GM21515 (cell line): Measurements from ENCODE around the gene ABCA3.
"Not testable (repeated sequence)": the region's sequence is repeated elsewhere in the genome, so short reads cannot be mapped to it uniquely, and the experiment has no call there.

Experiments used
- ATAC-seq: cut with Tn5 transposase; IDR thresholded peaks from one replicate; pipeline ENCODE4 v1.9.1; 2021; ENCODE audit not compliant: unreplicated experiment

The ABCA3 gene

DNA sequence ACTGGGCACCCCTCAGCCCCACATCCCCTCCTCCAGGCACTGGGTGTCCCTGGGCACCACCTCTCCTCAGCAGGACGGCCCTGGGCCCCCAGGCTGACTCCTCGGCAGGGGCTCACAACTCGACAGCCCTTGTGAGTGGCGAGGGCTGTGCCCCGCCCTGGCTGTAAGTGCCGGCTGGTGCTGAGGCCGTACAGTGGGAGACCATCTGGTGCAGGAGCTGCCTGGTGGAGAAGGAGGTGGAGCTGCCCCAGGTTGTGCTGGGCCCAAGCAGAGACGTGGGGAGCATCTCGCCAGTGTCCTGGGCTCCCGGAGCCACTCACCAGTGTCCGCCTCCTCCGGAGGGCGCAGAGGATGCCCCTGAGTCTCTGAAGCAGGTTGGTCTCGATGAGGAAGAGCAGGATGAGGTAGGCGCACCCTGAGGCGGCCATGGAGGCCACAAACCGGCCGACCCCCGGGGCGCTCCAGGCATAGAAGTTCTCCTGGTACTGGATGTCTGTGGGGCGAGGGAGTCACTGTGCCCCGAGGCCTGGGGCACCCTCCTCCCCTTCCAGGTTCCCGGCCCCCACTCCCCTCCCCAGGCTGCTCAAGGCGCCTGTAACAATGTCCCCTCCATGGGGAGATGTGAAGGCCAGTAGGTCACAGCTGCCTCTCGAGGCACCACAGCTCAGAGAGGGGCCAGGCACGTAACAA lies 57.5 kb downstream of the ABCA3 start:
- no peak for ATAC-seq

DNA sequence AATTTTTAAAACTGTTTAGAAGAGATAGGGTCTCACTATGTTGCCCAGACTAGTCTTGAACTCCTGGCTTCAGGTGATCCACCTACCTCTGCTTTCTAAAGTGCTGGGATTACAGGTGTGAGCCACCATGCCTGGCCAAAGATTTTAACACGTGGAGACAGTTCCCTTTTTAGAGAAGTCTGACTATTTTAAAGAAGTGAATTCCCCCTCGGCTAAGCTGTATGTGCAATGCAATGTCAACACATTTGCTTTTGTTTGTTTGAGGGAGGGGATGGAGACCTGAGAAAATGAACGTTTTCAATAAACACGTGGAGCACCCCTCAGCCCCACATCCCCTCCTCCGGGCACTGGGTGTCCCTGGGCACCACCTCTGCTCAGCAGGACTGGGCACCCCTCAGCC lies 58.3 kb downstream of the ABCA3 start:
- ATAC-seq, result no peak

DNA sequence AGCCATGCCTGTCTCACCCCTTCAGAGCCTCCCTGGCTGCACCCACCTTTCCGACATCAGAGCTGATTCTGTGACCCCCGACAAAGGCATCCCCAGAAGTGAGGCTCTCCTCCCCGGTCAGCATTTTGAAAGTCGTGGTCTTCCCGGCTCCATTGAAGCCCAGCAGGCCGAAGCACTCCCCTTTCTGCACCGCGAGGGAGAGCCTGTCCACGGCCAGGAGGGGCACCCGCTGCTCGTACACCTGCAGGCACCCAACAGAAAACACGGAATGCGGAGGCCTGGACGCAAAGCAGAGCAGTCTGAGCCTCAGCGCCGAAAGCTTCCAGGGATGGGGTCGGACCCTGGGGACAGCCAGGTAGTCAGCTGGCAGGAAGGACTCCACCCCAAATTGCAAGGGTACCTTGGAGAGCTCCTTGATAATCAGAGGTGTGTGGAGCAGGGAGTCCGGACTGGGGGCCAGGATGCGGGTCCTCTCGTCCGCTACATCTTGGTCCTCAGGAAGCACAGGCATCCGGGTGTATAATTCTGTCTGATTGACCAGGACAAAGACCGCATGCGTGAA lies 59.5 kb downstream of the ABCA3 start:
- ATAC-seq, result no peak

DNA sequence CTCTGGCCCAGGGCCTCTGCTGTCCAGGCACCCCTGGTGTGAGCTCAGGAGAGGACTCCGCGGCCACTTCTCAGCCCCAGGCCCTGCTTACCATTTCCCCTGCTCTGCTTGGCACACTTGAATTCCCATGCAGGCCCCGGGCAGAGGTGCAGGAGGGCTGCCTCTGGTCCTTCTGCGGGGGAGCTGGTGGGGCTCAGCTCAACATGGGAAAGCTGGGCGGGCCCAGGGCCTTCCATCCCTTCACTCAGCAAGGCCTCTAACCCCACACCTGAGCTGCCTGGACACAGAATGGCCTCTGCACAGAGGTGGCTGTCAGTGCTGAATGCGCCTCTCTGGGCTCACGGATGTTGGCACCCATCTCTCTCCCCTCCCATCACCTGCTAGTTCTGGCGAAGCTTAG lies 60.1 kb downstream of the ABCA3 start:
- no peak for ATAC-seq

DNA sequence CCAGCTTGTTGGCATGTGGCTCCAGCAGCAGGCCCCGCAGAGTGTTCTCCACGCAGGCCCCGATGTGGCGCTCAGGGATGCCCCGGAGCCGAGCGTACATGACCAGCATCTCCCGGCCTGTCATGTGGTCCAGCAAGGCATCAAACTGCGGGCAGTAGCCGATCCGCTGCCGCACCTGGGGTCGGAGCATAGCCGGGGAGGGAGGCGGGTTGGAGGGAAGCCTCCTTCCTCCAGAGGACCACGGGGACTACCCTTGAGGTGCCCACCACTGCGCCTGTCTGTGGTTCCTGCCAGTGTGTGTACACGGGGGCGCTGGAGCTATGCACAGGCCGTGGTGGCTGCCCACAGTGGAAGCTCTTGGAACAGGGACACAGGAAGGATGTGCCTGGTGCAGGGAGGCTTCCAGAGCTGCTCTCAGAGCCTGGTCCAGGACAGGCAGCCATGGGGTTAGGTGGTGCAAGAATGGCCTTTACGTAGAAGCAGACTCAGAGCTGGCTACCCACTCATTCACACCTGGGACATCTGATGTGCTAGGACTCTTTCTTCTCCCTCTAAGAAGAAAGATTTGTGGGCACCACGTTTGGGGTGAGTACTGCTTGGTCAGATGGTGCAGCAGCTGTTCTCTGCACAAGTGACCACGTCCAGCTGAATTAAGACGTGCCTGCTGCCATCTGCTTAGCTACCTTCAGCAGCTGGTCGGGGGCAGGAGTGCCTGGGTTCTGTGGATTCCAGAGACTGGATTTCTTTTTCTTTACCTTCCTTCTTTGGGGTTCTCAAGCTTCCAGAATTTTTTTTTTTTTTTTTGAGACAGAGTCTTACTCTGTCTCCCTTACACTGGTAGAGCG lies 61.4 kb downstream of the ABCA3 start:
- no peak for ATAC-seq

DNA sequence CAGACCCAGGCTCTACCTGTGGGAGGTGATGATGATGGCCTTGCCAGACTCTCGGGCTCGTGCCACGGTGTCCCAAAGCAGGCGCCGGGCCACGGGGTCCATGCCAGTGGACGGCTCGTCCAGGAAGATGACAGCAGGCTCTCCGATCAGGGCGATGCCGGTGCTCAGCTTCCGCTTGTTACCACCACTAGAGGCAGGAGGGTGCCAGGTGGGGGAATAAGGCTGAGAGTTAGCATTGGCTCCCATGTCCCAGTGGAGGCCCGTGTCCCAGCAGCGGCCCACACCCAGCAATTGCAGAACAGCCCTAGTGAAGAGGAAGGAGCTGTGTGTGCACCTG lies 62.3 kb downstream of the ABCA3 start:
- ATAC-seq, result no peak

DNA sequence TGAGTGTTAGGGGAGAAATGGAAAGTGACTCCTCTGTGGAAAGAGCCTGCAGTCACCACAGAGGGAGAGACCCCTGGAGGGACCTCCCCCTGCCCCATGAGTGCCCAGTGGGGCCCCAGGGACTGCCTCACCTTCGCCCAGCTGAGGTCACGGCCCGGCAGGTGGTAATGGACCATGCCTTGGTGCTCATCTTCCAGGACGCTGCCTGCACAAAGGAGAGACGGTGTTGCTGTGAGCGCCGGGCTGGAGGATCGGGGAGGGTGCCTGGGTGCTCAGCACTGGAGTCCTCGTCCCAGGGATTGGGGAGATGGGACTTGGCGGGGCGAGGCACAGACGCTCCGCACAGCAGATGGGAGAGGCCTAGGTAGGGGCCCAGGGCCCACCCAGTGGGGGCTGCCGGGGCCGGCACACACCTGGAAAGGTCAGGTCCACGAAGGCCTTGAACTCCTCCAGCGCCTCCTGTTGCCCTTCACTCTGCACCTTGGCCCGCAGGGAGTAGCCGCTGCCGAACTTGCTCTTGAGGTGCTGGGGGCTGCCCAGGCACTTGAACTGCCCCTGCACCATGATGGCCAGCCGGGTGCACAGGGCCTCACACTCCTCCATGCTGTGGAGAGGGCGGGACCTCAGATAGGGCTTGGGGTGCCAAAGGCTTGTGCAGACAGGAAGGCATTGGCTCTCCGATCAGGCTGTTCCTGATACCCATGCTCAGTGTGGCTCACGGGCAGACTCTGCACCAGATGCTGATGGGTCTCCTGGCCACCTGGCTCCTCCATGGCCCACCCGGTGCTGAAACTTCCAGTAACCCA lies 62.9 kb downstream of the ABCA3 start:
- ATAC-seq, result no peak

DNA sequence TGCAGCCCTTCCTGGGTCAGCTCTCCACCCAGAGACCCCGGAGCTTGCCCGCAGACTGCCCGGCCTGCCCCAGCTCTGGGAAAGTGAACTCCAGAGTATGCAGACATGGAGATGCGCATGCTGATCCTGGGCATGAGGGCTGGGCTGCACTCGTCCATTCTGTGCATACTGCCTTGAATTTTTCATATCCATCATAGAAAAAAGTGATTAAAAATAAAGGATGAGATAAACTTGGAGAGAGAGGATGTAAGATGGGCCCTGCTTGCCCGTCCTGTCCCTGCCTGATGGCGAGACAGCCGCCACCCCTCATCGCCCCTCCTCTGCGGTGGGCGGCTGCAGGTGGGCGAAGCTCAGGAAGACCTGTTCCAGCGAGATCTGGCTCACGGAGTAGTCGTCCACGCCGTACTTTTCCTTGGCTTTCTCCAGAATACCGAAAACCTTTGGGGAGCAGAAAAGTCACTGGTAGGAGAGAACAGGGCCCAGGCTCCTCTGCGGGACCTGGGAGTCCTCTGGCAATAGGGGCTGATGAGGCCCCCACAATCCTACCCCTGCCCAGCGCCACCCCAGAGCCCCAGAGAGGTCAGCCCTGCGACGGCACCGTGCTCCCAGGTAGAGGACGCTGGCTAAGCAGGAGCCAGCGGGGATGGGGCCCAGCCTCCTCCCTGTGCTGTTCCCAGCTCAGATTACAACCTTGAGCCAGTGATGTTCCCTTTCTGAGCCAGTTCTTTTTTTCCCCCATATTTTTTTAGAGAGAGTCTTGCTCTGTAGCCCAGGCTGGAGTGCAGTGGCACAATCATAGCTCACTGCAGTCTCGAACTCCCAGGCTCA lies 63.9 kb downstream of the ABCA3 start:
- no peak for ATAC-seq

DNA sequence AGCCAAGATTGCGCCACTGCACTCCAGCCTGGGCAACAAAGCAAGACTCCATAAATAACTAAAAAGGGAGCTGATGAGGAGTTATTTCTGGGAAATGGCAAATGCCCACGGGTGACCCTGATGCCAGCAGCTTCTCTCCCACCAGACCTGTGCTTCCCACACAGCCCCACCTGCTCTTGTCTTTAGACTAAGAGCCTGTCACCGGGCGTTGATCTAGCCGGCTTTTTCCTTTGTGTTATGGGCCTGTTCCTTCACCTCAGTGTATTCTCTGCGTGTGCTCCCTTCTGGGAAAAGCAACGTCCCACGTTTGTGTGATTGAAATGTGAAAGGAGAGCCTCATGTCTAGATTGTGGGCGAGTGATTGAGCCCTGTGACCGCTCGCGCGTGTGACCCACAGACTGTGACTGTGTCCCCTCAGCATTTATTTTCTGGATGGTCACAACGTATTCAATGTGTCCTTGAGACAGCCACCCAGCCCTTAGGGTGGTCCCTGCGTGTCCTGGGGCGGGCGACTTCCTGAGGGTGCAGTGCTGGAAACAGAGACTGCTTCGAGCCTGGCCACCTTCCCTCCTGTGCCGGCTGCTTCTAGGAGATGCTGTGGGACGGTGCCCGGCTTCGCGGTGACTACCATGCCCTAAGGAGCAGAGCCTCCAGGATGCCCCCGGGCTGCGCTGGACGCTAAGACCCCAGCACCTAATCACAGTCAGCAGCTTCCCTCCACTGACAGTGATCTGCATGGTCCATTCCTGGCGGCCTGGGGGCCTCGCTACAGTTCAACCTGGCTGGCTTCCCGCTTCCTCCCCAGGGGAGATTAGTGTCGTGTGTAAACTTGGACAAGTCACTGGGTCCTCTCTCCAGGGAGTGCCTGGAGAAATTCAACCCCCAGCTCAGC lies 64.8 kb downstream of the ABCA3 start:
- no peak for ATAC-seq

DNA sequence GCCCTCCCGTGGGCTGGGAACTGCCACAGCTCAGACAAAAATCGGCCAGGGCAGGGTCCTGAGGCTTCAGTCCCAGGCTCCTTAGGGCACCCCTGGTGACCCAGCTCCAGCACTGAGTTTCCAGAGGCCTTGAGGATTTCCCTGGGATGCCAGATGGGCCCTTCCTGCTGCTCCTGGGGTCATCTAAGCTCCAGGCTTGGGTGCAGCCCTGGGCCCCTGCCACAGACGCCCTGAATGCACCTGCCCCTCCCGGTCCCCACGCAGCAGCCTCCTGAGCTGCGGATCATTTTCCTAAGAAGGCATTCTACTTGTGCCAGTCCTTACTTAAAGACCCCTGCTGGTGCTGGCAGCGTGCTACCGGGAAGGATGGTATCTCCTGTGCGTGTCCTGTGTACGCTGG lies 66.6 kb downstream of the ABCA3 start:
- ATAC-seq, result no peak

DNA sequence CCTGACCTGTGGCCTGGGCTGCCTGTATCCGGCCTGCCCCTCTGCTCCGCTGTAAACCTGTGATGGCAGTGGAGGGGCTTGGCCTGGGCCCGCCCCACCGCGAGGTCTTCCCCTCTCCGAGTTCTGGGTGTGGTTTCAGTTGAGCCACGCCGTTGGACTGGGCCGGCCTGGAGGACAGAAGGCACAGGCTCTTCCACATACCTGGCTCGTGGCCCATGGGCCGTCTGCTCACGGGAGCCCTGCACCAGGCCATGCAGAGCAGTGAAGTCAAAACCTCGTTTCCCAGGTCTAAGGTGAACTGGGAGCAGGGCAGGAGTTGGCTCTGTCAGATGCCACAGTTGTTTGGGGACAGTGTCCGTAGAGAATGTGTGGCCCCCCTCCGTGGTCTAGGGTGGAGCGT lies 67.0 kb downstream of the ABCA3 start:
- ATAC-seq, result no peak

DNA sequence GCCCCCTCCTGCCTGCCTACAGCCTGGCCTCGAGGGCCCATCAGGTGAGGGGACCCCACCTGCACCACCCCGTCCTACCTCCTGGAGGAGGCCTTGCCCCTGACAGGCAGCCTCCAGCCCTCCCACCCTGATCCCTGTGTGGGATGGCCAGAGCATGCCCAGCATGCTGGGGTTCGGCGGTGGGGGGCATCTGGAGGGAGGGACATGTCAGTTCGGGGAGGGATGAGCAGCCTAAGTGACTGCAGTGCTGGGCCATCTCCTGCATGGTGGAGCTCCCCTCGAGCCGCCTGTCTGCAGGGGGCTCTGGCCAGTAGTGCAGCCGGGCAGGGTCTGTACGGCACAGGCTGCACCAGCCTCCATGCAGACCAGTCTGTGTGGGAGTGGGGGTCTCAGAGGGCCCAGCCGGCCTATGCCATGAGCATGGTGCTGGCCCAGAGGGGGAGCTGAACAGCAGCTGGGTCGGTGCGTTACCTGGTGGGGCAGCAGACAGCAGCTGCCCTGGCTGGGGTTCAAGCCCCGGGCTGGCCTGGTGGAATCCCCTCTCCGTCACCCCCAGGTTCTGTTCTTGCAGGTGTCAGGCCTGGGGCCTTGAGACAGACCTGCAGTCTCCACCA lies 68.6 kb downstream of the ABCA3 start:
- no peak for ATAC-seq

DNA sequence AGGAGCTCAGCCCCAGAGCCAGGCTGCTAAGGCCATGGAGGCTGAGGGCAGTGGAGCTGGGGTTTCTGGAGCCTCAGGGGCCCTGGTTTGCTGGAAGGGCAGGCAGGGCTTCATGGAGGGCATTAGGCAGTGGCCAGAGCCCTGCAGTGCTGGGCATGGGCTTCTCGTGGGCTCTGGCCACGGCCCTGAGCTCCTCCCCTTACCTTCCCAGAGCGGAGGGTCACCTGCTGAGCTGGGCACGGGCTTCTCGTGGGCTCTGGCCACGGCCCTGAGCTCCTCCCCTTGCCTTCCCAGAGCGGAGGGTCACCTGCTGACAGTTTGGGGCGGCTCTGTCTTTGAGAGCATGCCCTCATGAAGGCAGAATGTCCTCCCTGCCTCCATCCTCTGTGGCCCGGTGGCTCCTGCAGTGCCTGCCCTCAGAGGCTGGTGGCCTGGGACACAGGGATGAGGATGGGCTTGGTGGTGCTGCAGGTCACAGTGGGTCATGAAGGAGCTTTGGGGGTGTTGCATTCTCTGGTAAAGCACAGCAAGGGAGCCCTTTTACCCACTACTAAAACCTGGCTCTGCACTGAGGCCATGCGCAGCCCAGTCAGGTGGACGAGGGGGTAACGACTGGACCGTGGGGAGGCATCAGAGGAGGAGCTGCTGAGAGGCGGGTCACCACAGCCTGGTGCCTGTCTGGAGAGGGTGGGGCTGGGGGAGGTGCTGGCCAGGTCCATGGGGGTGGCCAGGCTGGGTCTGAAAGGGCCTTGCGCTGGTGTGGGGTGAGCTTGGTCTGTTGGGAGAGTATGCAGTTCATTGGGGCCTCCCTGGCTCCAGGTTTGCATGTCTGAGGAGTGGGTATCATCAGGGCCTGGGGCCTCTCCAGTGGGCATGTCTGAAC lies 69.7 kb downstream of the ABCA3 start:
- no peak for ATAC-seq

DNA sequence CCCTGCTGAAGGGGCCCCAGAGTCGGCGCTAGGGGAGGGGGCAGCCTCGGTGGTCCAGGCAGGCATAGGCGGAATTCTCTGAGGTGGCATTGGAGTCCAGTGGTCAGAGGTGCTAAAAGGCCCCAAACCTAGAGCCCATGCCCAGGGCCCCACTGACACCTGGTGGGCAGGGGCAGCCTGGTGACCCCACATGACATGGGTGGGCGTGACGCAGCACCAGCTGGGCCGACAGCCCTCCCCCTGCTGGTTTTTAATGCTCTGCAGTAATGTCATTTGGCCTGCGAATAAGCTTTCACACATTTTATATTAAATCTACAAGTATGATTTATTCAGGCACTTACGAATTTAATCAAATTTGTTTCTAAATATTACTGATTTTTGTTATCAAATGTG lies 70.5 kb downstream of the ABCA3 start:
- no peak for ATAC-seq

DNA sequence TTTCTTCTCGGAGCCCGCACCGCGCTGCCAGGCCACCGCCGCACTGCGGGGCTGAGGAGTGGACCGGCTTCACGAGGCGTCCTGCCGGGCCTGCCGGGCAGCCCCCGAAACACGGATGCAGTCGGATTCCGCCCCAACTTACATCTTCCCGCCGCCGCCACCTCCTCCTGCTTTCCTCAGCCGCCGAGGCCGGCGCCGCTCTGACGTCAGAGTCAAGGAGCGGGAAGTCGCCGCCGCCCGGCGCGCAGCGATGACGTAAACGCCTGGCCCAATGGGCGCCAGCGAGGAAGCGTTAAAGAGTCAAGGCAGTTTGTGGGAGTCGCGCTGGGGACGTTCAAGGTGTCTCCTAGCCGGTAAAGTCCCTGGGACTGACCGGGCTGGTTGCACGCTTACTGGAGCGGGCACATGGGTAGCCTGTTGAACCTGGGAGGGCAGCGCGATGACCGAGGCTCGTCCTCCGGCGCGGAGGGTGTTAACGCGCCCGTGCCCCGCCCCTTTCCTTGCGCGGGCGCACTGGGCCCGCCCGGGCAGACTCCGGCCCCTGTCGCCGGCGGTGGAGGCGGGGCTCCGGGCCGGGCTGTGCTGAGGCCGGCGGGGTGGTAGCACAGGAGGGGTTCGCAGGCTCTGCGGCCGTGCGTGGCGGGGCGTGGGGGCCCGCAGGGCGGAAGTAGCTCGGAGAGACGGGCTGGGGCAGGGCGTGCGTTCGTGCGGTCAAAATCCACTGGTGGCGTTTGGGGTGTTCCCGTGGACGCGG lies 72.4 kb downstream of the ABCA3 start, which contains the start of gene RNPS1:
Gene RNPS1, minus strand, starts transcription at position 214 of the 754 bp plus-strand sequence. CDS start 3,483 bp downstream, outside the sequence.
- peak; percentile 72 for ATAC-seq

DNA sequence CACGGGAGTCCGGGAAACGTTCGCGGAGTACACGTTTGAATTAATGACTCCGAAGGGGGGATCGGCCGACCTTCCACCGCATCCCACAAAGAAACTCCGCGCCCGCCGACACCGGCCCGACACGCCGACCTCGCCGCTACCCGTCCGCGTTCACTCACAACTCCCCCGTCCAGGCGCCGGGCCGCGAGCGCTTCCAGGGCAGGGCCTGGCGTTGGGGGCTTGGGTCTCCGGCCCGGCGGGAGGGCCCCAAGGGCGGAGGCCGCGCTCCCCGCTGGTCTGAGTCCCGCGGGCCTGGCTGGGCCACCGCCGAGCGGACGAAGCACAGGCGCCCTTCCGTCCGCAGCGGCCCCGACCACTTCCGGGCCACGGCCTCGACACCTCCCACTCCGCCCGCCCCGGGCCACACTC lies 73.0 kb downstream of the ABCA3 start:
- peak; percentile 49 for ATAC-seq

DNA sequence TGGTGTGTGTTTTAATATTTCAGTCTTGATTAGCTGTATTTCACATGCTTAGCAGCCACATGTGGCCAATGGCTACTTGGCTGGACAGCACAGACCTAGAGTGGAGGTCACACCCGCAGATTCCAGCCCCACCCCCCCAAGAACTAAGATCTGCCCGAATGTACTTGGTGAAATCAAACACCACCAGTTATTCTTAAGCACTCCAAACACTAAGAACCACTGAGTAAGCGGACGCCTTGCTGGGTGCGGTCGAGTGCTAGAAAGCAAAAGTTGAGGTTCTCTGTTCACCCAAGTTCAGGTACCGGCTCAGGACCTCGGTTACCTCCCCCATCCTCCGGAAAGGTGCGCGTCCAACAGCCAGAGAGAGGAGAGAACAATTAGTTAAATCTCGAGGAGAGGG lies 73.6 kb downstream of the ABCA3 start:
- ATAC-seq, result not testable (repeated sequence)
